Sigmoid colon (tissue), 7 donors: ENCODE measurements around the gene FNDC3A. TPM values are rescaled to one million over a fixed set of nuclear protein-coding genes. Genes with fewer than 3 reads are reported as not detected.

Experiments
- DNase-seq: peaks from one replicate; pipeline ENCODE4 v3.0.0-alpha.2; 2019
- H3K27ac ChIP-seq, 4 donors: fragments of 200-600 bp; sonication (generic); one replicate each; pipeline ENCODE4 v1.5.1; 2016 to 2019; ENCODE audit warnings: mild to moderate bottlenecking in 1 of 4
- H3K27me3 ChIP-seq, 3 donors: fragments of 200-600 bp; sonication (generic); one replicate each; pipeline ENCODE4 v1.5.1; 2019; ENCODE audit warnings: mild to moderate bottlenecking in 1 of 3
- H3K36me3 ChIP-seq, 4 donors: fragments of 200-600 bp; sonication (generic); one replicate each; pipeline ENCODE4 v1.5.1; 2016 to 2019
- H3K4me1 ChIP-seq, 4 donors: fragments of 200-600 bp; sonication (generic); one replicate each; pipeline ENCODE4 v1.5.1; 2017 to 2019
- H3K4me3 ChIP-seq, 4 donors: fragments of 200-600 bp; sonication (generic); one replicate each; pipeline ENCODE4 v1.5.1; 2017 to 2019; ENCODE audit warnings: mild to moderate bottlenecking in 2 of 4, moderate library complexity in 1 of 4
- H3K9me3 ChIP-seq, 4 donors: fragments of 200-600 bp in 3 of 4; sonication (generic) in 3 of 4; one replicate each; pipeline versions ENCODE4 v1.5.1 to v1.6.1; 2013 to 2019
- EP300 ChIP-seq, 4 donors: sonication (generic); formaldehyde crosslinking; IDR thresholded peaks; one replicate each; pipeline ENCODE4 v1.6.1; 2017; ENCODE audit warnings: antibody characterized with exemption in 4 of 4
- POLR2A ChIP-seq, 2 donors: fragments of 450-650 bp; IDR thresholded peaks; one replicate each; pipeline ENCODE4 v1.6.1; 2016; ENCODE audit warnings: antibody characterized with exemption in 2 of 2, mild to moderate bottlenecking in 2 of 2, moderate library complexity in 2 of 2
- POLR2AphosphoS5 ChIP-seq, 4 donors: sonication (generic); formaldehyde crosslinking; IDR thresholded peaks; one replicate each; pipeline ENCODE4 v1.6.1; 2017; ENCODE audit warnings: antibody characterized with exemption in 4 of 4
- WGBS, 2 donors: extraction: QIAGEN DNeasy Blood & Tissue Kit; methylation state at CpG; one replicate each; pipeline ENCODE4 v1.1.7; 2013; 5-methylcytosine and 5-hydroxymethylcytosine counted together
- intact Hi-C: fragments of 100-400 bp; cut with DNase I; formaldehyde crosslinking; loops from one replicate; pipeline ENCODE4 v1.15.1; 2023
- polyA plus RNA-seq, 3 donors: library from polyadenylated mRNA; stranded (reverse); fragments of 200-250 nt; gene quantifications; one replicate each; pipeline ENCODE4 v1.2.3, GENCODE V29; 2013
- total RNA-seq, 4 donors: library from RNA; depleted of rRNA; stranded (reverse); fragments of >200 nt; gene quantifications; one replicate each; pipeline ENCODE4 v1.1.0, GENCODE V29; 2016
- TF ChIP-seq, protein P1 (sequence below), 4 experiments: fragments of 450-650 bp in 3 of 4; fragments of 200-600 bp in 1 of 4; IDR thresholded peaks; one replicate each; pipeline ENCODE4 v1.5.1; 2016 to 2019; ENCODE audit warnings: antibody characterized with exemption in 4 of 4, mild to moderate bottlenecking in 3 of 4, moderate library complexity in 2 of 4
- donor health status: healthy with polysubstance abuse.
- donor health status: Bipolar disorder and iron deficiency.
- donor health status: healthy.

Gene FNDC3A
- total and polyA plus RNA-seq, 7 donors: 14.4 to 61.4 (median 47.8) TPM

DNA sequence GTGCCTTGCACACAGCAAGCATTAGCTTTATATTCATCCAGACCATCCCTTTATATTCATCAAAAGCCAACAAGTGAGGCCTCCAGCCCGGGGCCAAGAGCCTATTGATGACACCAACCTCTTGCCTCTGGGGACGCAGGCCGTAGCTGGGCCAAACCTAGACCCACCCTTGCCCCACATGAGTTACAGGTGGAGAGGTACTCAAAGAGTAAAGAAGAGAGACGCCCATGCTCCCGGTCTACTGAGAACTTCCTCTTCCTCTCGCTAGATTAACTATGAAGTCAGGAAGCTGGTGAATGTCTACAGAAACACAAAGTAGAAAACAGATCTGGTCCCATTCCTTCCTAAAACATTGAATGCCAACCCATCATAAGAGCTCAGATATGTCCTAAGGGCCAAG, 240.6 kb downstream of the FNDC3A start:
- WGBS, 2 donors: 79 to 94% methylated on average over 6 of the region's 6 CpGs
- no peaks in the 10 kb centered on the region for H3K36me3 ChIP-seq
- H3K27ac ChIP-seq: no peak overlapping the region
- peaks cover 0 to 18% (median 14%) of the 10 kb centered on the region in 4 donors for H3K4me1 ChIP-seq
- DNase-seq: no peak
- intact Hi-C loops: no loop called here
- no peak overlapping the region for H3K4me3 ChIP-seq
- peaks cover 15 to 42% (median 36%) of the 10 kb centered on the region in 3 donors for H3K27me3 ChIP-seq
- no peaks in the 10 kb centered on the region for H3K9me3 ChIP-seq
- TF ChIP-seq, protein P1, sequence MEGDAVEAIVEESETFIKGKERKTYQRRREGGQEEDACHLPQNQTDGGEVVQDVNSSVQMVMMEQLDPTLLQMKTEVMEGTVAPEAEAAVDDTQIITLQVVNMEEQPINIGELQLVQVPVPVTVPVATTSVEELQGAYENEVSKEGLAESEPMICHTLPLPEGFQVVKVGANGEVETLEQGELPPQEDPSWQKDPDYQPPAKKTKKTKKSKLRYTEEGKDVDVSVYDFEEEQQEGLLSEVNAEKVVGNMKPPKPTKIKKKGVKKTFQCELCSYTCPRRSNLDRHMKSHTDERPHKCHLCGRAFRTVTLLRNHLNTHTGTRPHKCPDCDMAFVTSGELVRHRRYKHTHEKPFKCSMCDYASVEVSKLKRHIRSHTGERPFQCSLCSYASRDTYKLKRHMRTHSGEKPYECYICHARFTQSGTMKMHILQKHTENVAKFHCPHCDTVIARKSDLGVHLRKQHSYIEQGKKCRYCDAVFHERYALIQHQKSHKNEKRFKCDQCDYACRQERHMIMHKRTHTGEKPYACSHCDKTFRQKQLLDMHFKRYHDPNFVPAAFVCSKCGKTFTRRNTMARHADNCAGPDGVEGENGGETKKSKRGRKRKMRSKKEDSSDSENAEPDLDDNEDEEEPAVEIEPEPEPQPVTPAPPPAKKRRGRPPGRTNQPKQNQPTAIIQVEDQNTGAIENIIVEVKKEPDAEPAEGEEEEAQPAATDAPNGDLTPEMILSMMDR (IDR thresholded peaks at IDR 0.05): no peak
- TF ChIP-seq EP300 (IDR thresholded peaks at IDR 0.05) (no peak), POLR2A (IDR thresholded peaks at IDR 0.05) (no peak), POLR2AphosphoS5 (IDR thresholded peaks at IDR 0.05) (no peak)

DNA sequence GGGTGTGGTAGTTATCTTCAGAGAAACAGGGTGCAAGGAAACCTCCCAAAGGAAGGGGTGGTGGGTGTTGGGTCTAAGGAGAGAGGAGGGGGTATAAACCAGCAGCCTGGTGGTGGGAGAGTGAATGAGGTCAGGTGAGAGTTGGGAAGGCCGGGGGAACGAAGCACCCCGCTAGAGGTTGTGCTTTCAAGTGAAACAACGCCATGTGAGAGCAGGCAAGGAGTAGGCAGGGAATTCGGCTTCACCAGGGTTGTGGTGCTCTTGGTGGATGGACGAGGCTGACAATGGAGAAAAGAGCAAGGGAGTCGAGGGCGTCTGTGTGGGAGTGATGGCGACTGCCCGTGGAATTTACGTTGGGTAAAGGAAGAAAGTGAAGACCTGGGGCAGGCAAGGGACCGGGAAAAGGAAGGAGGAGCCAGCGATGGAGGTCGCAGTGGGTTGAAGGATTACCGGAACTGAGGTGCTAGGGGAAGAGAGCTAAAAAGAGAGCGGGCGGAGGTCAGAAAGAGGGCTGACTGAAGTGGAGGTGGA, 242.3 kb downstream of the FNDC3A start:
- TF ChIP-seq EP300 (IDR thresholded peaks at IDR 0.05) (no peak), POLR2AphosphoS5 (IDR thresholded peaks at IDR 0.05) (no peak), POLR2A (IDR thresholded peaks at IDR 0.05) (no peak)
- TF ChIP-seq, protein P1 (IDR thresholded peaks at IDR 0.05): no peak
- H3K36me3 ChIP-seq: no peaks in the 10 kb centered on the region
- WGBS, 2 donors: 56 to 61% methylated on average over 17 of the region's 17 CpGs
- no peak overlapping the region for H3K27ac ChIP-seq
- H3K27me3 ChIP-seq: peaks cover 21 to 57% (median 46%) of the 10 kb centered on the region in 3 donors
- peaks cover 0 to 23% (median 18%) of the 10 kb centered on the region in 4 donors for H3K4me1 ChIP-seq
- no peaks in the 10 kb centered on the region for H3K9me3 ChIP-seq
- DNase-seq: no peak
- intact Hi-C loops: no loop called here
- no peak overlapping the region for H3K4me3 ChIP-seq

DNA sequence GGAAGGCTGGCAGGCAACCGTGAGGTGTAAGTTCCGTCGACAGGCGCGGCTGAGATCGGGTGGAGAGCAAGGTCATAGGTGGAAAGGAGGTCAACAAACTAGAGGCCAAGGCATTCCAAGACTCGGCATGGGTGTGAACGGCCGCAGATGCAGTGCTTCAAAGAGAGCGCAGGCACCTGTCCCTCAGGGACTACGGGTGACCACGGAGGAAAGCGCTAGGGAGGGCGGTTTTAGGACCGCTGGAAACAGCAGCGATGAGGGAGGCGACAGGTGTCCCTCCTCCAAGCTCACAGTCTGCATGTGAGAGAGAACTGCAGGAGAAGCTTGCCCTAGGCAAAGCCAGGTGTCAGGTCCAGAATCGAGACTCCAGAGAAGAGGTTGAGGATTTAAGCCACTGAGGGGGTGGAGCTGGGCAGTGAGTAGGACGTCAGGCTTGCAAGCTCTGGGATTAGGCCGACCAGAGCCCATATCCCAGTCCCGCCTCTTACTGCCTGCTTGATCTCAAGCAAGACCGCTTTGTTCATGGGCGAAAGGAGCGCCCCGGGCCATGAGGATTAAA, 242.9 kb downstream of the FNDC3A start:
- Histone ChIP-seq H3K4me3 (no peak overlapping the region), H3K4me1 (peaks cover 0 to 23% (median 18%) of the 10 kb centered on the region in 4 donors), H3K36me3 (no peaks in the 10 kb centered on the region), H3K27ac (no peak overlapping the region), H3K9me3 (no peaks in the 10 kb centered on the region), H3K27me3 (peaks cover 21 to 60% (median 46%) of the 10 kb centered on the region in 3 donors)
- WGBS, 2 donors: 26 to 48% methylated on average over 25 of the region's 25 CpGs
- intact Hi-C loops: no loop called here
- DNase-seq: no peak
- TF ChIP-seq EP300 (IDR thresholded peaks at IDR 0.05): no peak
- TF ChIP-seq POLR2A (IDR thresholded peaks at IDR 0.05): no peak
- TF ChIP-seq POLR2AphosphoS5 (IDR thresholded peaks at IDR 0.05): no peak
- TF ChIP-seq, protein P1 (IDR thresholded peaks at IDR 0.05): no peak

DNA sequence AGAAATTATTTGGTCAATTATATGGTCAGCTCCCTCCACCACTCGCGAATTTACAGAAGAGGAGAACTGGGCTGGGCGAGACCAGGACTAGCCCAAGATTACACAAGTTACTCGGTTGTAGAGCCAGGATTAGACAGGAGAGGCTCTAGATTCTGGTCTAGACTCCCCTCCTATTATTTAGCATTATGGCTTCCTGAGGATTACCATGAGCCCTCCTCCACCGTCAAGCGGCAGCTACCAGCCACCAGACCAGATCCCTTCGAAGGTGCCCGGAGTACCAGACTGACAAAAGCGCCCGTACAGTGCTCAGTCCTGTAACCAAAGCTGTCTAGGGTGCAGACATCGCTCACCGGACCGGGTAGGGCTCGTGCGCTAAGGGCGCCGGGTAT, 243.9 kb downstream of the FNDC3A start:
- peak overlapping the region; percentile 16 to 52 (median 44) for H3K4me3 ChIP-seq
- H3K27me3 ChIP-seq: peaks cover 21 to 60% (median 46%) of the 10 kb centered on the region in 3 donors
- WGBS, 2 donors: 17 to 21% methylated on average over 17 of the region's 17 CpGs
- no peaks in the 10 kb centered on the region for H3K36me3 ChIP-seq
- no peak overlapping the region for H3K27ac ChIP-seq
- intact Hi-C loops: no loop called here
- DNase-seq: no peak
- TF ChIP-seq, protein P1 (IDR thresholded peaks at IDR 0.05): no peak
- no peak for TF ChIP-seq EP300 (IDR thresholded peaks at IDR 0.05)
- no peak for TF ChIP-seq POLR2A (IDR thresholded peaks at IDR 0.05)
- TF ChIP-seq POLR2AphosphoS5 (IDR thresholded peaks at IDR 0.05): no peak
- H3K4me1 ChIP-seq: peaks cover 0 to 23% (median 18%) of the 10 kb centered on the region in 4 donors
- no peaks in the 10 kb centered on the region for H3K9me3 ChIP-seq
